IPS-15b (cell line): ENCODE results near the gene ZFP64.
A peak's percentile ranks its signal among the peaks of the same experiment; 100 is the strongest.

Experiments
- H3K27me3 ChIP-seq: one replicate; pipeline ENCODE4 v1.6.1; 2013; ENCODE audit warnings: low read length; ENCODE audit not compliant: control insufficient read depth, insufficient read depth
- H3K36me3 ChIP-seq: one replicate; pipeline ENCODE4 v1.6.1; 2013; ENCODE audit warnings: low read length; ENCODE audit not compliant: control insufficient read depth, insufficient read depth
- H3K4me1 ChIP-seq: one replicate; pipeline ENCODE4 v1.6.1; 2013; ENCODE audit warnings: mild to moderate bottlenecking, low read length; ENCODE audit not compliant: control insufficient read depth, insufficient read depth
- H3K4me3 ChIP-seq: one replicate; pipeline ENCODE4 v1.5.1; 2013; ENCODE audit warnings: low read depth, low read length
- H3K9ac ChIP-seq: one replicate; pipeline ENCODE4 v1.6.1; 2013; ENCODE audit warnings: low read depth, mild to moderate bottlenecking, low read length
- H3K9me3 ChIP-seq: one replicate; pipeline ENCODE4 v1.6.1; 2013; ENCODE audit warnings: mild to moderate bottlenecking, low read length; ENCODE audit not compliant: control insufficient read depth, insufficient read depth

Gene ZFP64

DNA sequence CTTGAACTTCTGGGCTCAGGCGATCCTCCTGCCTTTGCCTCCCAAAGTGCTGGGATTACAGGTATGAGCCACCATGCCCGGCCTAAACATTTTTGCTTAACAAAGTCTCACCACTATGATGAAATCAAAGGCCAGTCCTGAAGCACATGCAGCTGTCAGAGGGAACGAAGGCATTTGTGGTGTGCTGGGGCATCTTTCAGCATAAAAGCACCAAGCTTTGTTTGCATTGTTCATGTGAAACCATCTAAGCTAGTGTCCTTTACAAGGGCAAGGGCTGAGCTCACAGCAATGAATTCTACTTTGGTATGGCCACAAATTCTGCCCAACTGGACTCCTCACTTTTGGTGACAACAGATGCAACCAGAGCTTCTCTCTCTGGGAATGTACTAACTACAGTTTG is 66.8 kb downstream of the ZFP64 start:
- Histone ChIP-seq H3K9ac (no peak overlapping the region), H3K4me1 (no peaks in the 10 kb centered on the region), H3K9me3 (no peaks in the 10 kb centered on the region), H3K36me3 (no peaks in the 10 kb centered on the region), H3K4me3 (no peak overlapping the region), H3K27me3 (no peaks in the 10 kb centered on the region)

- Histone ChIP-seq H3K4me3 (no peak overlapping the region), H3K9ac (no peak overlapping the region), H3K9me3 (no peaks in the 10 kb centered on the region), H3K36me3 (no peaks in the 10 kb centered on the region), H3K4me1 (no peaks in the 10 kb centered on the region), H3K27me3 (no peaks in the 10 kb centered on the region)
Measured at GRCh38 chr20:52118696-52119095, 72.9 kb downstream of the ZFP64 start.

DNA sequence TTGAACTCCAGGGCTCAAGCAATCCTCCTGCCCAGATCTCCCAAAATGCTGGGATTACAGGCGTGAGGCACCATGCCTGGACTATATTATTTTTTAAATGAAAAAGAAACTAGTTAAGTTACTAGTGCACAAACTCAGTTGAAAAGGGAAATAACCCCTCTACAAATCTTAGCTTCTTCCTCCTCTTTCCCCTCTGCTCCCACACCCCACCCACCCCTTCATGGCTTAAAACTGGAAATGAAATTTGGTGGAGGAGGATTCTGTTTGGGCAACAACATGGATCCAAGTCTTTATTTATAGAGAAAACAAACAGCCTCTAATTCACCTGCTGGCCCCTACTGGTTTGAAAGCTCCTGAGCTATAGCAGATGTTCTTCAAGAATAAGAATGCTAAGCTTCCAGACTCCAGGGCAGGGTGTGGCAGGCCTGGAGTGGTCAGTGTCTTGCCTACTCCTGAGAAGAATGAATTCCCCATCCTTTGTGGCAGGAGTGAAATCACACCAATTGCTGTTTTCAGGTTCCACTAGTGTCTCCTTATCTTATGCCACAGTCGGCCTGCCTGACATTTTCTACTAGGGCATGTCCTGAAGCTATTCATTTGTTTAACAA is 73.5 kb downstream of the ZFP64 start:
- no peaks in the 10 kb centered on the region for H3K9me3 ChIP-seq
- H3K9ac ChIP-seq, result no peak overlapping the region
- H3K36me3 ChIP-seq, result no peaks in the 10 kb centered on the region
- no peaks in the 10 kb centered on the region for H3K27me3 ChIP-seq
- no peaks in the 10 kb centered on the region for H3K4me1 ChIP-seq
- H3K4me3 ChIP-seq, result no peak overlapping the region

GRCh38 chr20:52110456-52110855 is 81.1 kb downstream of the ZFP64 start:
- Histone ChIP-seq H3K9me3 (no peaks in the 10 kb centered on the region), H3K27me3 (peaks cover 13% of the 10 kb centered on the region), H3K4me3 (no peak overlapping the region), H3K4me1 (peaks cover 3% of the 10 kb centered on the region), H3K9ac (no peak overlapping the region), H3K36me3 (no peaks in the 10 kb centered on the region)

DNA sequence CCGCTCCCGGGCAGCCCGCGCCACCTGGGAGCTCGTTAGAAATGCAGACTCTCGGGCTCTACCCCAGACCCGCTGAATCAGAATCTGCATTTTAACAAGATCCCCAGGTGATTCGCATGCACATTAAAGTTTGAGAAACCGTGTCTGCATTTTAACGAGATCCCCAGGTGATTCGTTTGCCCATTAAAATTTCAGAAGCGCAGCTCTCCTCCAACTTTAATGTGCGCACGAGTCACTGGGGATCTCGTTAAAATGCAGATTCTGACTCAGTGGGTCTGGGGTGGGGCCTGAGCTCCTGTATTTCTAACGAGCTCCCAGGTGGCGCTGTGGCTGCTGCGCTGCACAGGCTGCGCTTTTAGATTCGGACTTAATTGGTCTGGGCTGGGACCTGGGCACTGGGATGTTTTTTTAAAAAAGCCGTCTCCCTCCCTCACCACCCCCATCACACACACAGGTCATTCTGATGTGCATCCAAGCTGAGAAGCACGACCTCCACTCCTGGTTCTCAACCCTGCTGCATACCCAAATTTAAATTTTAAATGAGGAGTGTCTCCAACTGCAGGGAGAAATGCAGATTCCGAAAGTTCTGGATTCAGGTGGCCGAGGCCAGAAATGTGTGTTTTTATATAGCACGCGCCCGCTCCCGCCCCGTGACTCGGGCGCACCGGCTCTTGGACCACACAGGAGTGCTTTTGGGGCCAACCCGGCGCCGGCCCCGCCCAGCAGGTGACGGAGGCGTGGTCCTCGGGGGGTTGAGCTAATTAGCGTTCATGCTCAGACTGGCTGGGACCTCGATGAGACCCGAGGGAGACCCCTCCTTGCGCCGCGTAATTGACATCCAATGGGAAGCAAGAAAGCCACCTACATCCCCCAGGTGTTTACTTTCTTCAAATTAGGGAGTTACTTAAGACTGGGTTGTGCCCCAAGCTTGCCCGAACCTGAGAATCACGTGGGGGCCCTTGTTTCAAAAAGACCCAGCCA is 85.8 kb downstream of the ZFP64 start:
- peak overlapping the region; percentile 71 for H3K4me3 ChIP-seq
- peaks cover 42% of the 10 kb centered on the region for H3K27me3 ChIP-seq
- no peak overlapping the region for H3K9ac ChIP-seq
- no peaks in the 10 kb centered on the region for H3K9me3 ChIP-seq
- no peaks in the 10 kb centered on the region for H3K36me3 ChIP-seq
- H3K4me1 ChIP-seq, result peaks cover 11% of the 10 kb centered on the region

DNA sequence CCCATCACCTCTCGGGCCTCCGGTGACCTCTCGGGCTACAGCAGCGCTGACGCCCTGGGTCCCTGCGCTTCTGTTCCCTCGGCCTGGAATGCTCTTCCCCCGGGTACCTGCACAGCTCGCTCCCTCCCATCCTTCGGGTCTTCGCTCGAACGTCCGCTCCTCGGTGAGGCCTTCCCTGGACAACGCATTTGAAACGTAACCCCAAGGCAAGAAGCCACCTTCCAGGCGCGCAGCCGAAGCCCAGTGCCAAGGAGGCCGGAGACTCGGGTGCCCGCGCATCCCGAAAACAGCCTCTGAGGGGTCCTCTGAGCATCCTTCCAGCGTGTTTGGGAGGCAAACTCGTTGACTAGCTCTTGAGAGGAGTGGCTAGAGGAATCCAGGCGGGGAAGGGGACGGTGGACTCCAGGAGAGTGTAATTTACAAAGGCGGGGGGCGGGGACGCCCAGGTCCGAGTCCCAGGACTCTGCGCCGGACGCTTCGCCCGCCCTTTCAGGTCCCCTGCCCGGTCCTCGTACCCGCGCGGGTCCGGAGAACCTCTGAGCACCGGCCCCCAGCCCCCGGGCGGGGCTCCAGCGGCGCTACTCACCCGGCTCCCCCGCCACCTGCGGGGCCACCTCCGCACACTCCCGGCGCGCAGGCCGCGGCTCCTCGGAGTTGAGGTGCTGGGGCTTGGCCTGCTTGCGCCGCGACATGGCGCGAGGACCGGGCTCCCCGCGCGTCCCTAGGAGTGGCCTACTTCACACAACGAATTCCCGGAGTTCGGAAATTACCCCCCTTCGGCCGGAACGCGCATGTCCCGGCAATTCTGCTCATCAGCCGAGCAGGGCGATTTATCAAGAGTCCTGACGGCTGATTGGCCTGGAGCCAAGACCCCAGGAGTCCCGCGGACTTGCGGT is 86.8 kb downstream of the ZFP64 start:
- Histone ChIP-seq H3K9ac (peak overlapping the region; percentile 61), H3K9me3 (no peaks in the 10 kb centered on the region), H3K36me3 (no peaks in the 10 kb centered on the region), H3K27me3 (peaks cover 47% of the 10 kb centered on the region), H3K4me3 (peak overlapping the region; percentile 70), H3K4me1 (peaks cover 11% of the 10 kb centered on the region)

DNA sequence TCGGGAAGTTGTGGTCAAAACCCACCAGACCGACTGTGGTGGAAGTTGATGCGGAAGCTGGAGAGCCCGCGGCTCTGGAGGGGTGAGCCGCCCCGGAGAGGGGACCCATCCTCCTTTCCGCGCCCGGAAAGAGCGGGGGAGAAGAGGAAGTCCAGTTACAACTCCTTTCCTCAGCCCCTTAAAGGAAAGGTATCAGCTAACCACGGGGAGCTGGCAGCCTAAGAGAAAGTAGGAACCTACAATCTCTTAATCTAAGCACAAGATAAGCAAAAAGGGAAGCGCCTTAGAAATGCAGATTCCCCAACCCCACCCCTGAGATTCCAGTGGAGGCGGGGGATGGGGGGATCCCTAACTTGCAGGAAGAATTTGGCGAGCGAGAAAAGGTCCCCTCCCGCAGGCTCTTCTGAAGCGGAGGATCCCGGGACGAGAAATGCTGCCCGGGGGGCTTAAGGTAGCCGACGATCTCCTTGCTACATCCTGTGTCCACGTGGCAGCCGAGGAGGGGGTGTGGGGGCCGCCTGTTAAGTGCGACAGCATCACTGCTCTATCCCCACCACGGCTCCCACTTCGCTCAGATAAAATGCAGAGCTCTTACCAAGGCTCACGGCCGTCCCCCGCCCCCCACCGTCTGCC is 87.5 kb downstream of the ZFP64 start:
- H3K4me3 ChIP-seq, result peak overlapping the region; percentile 70
- no peaks in the 10 kb centered on the region for H3K9me3 ChIP-seq
- no peaks in the 10 kb centered on the region for H3K36me3 ChIP-seq
- H3K27me3 ChIP-seq, result peaks cover 55% of the 10 kb centered on the region
- H3K9ac ChIP-seq, result no peak overlapping the region
- peaks cover 11% of the 10 kb centered on the region for H3K4me1 ChIP-seq

DNA sequence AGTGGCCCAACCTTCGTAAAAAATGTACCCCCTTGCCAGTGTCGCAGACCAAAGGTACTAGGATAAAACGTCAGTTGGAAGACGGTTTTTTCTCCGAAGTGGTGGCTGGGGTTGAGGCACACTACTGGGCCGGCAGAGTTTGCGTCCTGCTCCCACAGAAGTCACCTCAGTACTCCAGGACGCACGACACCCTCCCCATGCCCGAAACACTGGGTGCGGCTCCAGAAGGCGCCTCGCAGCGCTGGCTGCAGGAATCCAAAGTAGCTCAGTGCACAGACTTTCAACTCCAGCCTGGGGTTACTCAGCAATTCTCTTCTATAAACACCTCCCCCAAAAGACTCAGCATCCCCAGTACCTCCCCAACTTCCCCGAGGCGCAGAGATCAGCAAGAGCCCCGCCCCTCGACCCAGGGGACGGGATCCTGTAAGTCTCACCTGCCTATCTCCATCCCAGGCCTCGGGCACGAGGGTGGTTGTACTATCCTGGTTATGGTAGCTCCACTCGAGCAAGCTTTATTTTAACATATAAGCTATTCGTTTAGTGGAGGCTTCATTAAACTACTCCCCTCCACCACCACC is 88.2 kb downstream of the ZFP64 start:
- H3K27me3 ChIP-seq, result peaks cover 57% of the 10 kb centered on the region
- peaks cover 11% of the 10 kb centered on the region for H3K4me1 ChIP-seq
- H3K36me3 ChIP-seq, result no peaks in the 10 kb centered on the region
- no peaks in the 10 kb centered on the region for H3K9me3 ChIP-seq
- peak overlapping the region; percentile 16 for H3K9ac ChIP-seq
- peak overlapping the region; percentile 70 for H3K4me3 ChIP-seq

DNA sequence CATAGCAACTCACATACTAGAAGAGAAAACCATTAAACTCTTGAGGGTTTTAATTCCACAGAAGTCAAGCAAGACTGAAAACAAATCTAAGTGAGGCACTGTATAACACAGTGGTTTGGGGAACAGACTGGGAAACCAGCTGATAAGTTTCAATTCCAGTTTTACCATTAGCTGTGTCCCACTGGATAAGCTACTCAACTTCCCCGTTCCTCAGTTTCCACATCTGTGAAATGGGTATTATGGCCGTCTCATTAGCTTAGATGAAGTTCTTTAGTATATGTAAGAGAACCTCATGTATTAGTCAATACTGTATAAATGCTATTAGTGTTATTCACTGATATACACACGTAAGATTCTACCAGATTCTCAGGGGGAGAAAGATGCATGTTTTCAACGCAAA is 89.0 kb downstream of the ZFP64 start:
- H3K4me3 ChIP-seq, result peak overlapping the region; percentile 70
- no peaks in the 10 kb centered on the region for H3K36me3 ChIP-seq
- H3K9ac ChIP-seq, result no peak overlapping the region
- H3K27me3 ChIP-seq, result peaks cover 52% of the 10 kb centered on the region
- peaks cover 11% of the 10 kb centered on the region for H3K4me1 ChIP-seq
- no peaks in the 10 kb centered on the region for H3K9me3 ChIP-seq

GRCh38 chr20:52102126-52102525 is 89.5 kb downstream of the ZFP64 start:
- H3K9me3 ChIP-seq, result no peaks in the 10 kb centered on the region
- H3K27me3 ChIP-seq, result peaks cover 48% of the 10 kb centered on the region
- no peak overlapping the region for H3K9ac ChIP-seq
- no peak overlapping the region for H3K4me3 ChIP-seq
- H3K36me3 ChIP-seq, result no peaks in the 10 kb centered on the region
- H3K4me1 ChIP-seq, result peaks cover 11% of the 10 kb centered on the region
